Activated effector memory CD4-positive, alpha-beta T cell treated with anti-CD3 and anti-CD28 coated beads, Interleukin-2, amount 50 U/mL, for 16 hours (primary cell): Measurements from ENCODE around the gene TMEM182.

ENCODE experiments used
- DNase-seq: peaks from one replicate; pipeline ENCODE4 v3.0.0-alpha.2; 2020

TMEM182 gene, protein sequence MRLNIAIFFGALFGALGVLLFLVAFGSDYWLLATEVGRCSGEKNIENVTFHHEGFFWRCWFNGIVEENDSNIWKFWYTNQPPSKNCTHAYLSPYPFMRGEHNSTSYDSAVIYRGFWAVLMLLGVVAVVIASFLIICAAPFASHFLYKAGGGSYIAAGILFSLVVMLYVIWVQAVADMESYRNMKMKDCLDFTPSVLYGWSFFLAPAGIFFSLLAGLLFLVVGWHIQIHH

DNA sequence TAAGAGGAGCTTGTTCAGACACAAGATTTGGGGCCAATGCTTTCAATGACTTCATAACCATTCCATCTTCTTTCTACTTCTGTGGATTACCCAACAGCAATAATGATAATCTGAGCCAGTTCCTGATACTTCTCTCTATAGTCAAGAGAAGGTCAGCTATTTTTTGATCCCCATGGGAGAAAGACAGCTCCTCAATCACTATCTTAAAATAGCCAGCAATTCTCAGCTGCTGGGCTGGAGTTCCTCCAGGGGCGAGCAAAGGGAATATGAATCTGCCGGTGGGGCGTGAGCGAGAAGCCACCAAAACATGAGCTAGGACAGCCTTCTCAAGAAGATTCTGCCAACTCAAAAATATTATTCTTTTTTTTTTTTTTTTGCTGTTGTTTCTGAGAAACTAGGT, at the start of gene TMEM182:
Gene TMEM182, plus strand, starts transcription at position 269 of the 400 bp plus-strand sequence. CDS start 187 bp downstream, outside the sequence.
- DNase-seq: no peak

DNA sequence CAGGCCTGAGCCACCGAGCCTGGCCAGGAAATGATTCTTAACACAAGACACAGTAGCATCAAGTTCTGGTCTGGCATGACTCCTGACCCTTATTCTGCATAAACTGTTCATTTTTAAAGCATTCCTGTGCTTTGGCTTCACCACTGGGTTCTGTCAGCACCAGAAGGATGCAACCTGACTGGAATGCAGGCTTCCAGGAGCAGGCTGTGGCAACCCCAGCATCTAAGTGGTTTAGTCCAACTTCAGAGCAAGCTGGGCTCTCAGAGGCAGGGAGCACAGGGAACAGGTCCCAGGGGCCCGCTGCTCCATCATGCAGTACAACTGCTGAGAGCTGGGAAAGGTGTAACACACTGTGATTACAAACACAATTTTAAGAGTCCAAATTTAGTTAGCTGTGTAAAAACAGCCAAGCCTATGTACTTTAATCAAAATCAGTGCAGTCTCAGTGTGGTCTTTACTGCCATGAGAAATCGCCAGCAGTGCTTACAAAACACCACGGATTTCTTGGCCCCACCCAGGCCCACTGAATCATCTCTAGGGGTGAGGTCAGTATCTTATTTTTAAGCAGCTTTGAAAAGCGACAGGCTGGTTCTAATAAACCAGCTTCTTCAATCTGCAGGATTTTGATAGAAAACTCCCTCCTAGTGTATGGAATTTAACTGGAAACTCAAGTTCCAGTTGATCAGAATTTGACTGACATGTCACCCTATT, 44.4 kb upstream of the TMEM182 start:
- no peak for DNase-seq

DNA sequence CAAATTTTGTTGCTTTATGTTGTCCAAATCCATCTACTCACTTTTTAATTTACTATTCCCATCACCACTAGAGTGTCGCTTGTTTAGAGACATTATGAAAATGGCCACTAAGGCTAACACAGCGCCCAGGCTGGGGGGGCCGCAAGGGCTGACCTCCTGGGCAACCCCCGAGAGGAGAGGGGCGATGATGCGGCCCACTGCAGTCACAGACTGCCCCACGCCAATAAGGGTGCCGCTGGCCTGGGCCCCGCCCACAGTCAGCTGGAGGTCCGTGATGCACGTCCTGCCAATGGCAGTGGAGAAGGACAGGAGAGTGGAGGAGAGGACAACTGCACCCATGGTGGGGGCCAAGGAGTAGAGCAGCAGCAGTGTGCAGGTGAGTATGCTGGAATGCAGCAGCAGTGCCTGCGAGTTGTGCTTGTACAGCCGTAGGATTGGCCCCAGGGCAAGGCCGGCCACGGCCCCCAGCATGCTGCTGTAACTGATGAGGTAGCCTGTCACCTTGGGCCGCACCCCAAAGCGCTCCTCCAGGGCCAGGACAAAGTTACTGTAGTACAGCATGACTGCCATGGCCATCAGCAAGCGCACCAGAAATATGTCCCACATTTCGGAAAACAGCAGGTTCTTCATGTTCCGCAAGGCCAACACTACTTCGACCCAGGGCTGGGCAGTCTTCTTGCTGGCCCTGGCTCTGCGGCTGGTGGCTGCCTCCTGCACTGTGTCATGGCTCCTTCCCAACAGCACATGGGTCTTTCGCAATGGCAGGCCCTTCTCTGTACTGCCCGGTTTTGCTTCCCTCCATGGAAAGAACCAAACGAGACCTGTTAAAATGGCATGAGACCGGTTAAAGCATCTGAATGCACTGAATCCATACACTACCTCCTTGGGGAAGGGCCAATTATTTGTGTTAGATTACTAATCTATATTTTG, 43.2 kb upstream of the TMEM182 start:
- no peak for DNase-seq

DNA sequence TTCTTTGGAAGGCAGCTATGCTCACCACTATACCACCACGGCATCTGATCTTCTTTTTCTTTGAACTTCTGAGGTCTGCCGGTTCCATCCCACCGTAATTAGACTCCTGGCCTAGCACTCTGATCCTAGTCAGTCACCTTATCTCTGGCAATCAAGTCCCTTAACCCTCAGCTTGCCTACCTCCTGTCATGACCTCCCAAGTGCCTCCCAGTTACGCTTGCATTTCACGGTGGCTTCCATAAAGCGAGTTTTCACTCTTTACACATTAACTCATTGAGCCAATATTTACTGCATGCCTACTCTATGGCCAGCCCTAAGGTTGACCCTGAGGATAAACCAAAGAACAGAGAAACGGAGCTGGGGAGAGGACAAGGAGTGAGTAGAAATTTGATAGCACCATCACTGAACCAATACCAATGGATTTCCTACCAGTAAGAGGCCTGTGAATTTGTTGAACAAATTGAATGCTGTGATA, 37.8 kb upstream of the TMEM182 start:
- DNase-seq: no peak

DNA sequence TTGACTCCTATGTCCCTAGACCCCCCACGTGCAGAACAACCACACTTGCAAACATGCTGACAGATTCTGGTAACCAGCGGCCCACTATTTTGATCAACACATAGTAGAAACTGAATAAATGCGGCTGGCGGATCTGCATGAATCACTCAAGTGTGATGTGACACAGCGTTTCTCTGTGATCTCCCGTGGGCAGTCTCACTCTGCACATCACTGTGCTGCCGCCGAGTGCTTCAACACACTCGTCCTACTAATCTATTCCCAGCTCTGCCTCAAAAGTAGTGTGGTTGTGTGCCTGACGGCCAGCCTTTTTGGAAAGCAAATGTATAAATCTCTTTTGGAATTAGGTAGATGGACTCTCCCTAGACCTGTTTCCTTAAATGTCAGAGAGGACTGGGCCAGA, 37.3 kb upstream of the TMEM182 start:
- no peak for DNase-seq

DNA sequence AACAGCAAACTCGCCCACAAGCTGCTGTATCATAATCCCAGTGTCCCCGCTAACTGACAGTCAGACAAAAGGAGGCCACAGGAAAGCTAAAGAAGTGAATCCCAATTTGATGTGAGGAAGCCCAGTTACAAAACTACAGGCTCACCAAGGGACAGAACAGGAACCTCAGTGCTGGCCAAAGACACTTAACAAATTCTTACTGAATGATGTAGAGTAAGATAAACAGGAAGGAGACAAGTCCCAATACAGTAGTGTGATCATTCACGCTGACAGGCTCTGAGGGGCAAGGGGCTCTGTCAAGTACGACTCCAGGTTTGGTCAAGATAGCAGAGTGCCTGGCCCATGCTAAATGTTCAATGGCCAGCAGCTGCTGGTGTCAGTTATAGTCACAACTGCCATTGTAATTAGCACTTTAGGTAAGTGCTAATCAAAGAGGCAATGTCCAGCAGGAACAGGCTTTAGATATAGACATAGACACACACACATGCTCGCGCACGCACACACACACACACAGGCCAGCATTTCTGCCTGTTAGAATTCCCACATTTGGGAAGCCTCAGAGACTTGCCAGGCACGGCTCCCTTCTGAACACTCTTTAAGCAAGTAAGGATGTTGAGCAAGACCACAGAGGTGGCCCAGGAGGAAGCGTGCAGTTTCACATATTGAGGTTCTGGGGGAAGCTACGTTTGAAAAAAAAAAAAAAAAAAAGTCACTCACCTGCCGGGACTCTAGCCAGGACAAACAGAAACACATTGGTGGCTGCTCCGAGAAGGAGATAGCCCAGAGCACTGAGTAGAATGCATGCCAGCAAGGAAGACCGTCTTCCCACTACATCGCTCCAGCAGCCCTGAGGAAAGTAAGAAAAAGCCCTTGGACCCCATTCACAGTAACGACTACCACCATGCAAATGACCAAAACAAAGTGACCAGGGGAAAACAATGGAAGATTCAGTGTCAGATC, 35.4 kb upstream of the TMEM182 start:
- no peak for DNase-seq

DNA sequence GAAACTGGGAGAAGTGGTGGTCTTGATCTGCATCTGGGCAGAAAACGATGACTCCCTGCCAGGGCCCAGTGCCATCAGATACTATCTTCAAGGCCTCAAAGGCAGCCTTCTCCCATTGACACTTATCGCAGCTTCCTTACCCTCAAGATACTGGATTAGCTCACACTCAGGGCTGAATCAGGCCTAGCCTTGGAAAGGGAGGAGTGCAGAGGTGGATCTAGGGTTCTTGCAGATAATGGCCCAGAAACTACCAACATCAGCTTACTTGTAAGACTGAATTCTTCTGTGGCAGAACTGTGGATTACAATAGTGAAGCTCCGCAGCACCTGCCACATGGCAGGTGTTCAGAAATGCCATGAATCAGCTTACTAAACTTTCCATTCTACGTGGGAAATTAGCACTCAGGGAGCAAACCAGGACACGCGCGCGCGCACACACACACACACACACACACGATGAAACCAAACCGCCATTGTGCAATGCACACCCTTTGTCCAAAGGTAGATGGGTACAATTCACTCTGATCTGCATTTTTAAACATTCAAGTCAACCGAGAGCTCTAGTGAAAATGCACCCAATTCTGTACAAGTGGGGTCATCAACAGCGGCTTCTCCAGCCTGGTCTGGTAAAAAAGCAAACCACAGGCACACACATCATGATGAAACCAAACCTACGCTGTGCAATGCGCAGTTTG, 26.3 kb upstream of the TMEM182 start:
- DNase-seq: no peak

DNA sequence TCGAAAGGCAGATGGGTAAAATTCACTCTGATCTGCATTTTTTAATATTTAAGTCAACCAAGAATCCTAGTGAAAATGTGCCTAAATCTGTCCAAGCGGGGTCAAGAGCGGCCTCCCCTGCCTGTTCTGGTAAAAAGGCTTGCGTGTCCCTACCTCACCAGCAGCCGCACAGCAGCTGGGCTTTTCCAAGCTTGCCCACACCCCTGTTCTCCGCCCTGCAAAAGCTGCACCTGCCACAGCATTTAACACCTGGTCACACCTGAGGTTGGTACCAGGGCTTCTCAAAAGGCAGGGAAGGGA, 25.8 kb upstream of the TMEM182 start:
- no peak for DNase-seq

DNA sequence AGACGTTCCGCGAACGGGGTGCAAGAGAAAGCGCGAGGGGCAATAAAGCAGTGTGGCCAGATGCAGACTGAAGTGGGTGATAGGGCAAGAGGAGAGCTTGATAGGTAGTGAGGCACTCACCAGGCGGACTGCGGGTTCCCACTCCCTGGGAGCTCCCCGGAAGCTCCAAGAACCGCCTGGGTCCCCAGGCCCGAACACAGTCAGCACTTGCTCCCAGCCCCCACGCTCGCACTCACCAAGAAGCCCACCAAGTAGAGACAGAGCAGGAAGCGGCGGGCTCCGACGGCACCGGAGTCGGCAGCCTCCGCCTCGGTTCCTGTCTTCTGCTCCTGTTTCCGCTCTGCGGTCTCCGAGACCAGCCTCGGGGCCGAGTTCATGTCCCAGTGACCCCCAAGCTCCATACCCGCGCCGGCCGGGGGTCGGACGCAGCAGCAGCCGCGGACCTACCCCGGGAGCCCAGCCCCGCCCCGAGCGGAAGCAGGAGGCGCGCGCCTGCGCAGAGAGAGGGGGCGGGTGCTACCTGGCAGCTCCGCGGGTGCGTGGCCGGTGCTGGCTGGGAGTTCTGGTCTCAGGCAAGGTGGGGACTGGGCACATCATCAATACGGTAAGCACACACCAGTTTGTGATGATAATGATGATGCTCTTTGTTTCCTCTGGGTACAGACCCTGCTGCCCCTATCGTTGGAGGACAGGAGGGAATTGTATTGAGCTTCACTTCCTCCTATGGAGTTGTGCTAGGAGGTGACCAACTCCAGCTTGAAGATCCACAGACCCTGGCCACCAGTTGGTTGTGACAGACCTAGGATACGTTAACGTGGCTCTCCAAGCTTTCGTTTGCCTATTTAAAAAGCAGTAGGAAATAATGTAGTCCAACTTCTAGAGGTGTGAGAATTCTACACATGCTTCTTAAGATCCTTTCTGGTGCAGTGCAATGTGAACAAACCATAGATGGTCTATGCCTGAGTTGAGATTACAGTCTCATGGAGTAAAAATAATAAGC, 25.1 kb upstream of the TMEM182 start:
- peak; percentile 95 for DNase-seq

DNA sequence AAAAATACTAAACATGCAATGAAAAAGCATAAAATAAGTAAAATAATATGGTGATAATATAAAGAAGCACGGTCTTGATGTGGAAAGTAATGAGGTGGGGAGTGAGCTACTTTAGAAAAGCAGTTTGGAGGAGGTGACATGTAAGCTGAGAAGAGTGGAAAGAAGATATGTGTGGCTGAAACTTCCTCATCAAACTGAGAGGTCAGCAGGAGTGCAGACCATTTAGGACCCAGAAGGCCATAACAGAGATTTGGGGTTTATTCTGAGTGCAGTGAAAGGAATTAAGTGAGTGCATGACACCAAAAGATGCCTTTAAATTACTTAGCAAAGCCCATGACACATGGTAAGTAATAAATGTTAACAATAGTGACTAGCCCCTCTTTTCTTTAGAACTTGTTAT, 24.4 kb upstream of the TMEM182 start:
- no peak for DNase-seq

DNA sequence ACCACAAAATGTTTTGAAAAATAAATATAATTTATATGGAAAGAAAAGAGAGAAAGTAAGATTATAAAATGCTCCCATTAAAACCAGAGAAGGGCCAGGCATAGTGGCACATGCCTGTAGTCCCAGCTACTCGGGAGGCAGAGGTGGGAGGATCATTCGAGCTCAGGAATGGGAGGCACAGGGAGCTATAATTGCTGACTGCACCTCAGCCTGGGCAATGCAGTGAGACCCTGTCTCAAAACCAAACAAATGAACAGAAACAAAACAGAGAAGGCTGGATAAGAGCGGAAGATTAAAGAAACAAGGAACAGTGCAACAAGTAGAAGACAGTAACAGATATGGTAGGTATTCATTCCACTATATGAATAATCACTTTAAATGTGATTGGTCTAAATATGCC, 18.6 kb upstream of the TMEM182 start:
- no peak for DNase-seq

DNA sequence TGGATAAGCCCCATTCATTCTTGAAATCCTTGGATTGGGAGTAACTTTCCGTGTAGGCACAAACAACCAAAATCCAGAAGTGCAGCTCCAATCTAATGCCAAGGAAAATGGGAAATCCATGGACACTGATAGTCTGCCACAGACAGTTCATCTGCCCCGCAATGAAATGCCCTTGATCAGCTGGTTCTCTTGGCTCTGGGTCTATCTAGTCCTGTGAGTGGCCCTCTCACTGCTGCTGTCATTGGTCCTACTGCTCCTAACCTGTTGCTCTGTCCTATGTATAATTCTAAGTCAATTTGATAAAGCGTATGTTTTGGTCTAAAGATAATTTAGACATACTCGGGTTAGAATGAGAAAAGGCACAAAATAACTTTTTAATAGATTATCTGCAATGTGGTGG, 13.7 kb upstream of the TMEM182 start:
- DNase-seq: no peak

DNA sequence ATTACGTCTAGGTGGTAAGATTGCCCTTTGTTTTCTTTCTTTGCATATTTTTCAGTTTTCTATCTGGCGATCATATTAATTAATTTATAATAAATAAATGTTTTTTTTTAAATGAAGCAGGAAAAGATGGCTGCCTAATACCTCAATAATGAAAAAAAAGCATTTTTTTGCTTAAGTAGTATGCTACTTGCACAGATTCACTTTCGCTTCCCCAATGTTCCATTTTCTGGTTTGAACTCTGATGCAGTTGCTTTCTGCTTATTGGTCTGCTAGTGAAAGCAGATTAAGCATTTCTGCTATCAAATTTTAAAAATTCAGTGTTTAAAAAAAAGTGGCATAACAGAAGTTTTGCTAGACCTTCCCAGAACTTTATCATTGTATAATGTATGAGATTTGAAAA, 11.9 kb upstream of the TMEM182 start:
- DNase-seq: no peak

DNA sequence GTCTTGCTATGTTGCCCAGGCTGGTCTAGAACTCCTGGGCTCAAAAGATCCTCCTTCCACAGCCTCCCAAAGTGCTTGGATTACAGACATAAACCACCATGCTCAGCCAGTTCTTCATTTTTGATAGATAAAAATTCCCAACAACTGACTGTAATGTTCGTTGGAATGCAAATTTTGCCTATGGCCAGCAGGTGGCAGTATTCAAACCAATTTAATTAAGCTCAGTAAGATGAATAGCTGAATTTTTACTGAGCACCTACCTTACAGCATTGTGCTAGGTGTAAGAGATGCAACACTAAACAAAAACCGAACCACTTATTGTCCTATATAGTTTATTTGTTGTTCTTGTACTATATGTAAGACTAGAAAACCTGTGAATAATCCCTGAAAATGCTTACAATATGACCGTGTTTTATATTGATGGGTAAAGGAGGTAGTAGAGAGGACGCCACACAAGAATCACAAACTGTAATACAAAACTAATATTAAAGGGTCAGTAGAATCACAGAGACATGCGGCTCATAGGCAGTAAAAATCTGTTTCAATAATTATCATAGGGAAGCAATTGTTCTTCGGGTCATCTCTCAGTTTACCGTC, 8.2 kb upstream of the TMEM182 start:
- peak; percentile 68 for DNase-seq

DNA sequence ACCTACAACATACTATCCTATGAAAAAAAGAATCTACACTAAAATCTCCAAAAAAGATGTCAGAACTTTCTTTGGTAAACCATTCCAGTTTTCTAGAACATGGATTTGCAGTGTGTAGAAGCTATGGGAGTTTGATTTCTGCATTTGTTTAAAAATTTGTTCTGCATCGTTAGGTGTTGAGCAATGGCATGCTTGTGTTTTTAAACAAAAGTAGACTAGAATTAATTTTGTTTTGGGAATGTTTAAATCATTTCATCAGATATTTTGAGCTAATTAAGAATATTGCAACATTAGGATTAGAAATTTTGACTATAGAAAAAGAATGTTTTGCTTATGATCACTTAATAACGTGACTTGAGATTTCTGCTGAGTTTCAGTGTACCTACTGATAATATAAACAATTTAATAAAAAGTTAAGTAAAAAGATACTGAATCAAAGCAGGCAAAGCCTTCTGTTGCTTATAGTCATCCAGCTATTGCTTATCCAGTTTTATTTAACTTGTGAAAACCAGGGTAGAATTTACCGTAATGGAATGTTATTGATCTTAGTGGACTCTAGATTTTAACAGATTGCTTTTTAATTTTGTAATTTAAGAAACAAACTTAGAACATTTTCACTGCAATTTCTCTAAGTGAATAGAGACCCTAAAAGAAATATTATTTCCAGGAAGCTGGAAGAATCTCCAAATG, 7.2 kb upstream of the TMEM182 start:
- DNase-seq: no peak

DNA sequence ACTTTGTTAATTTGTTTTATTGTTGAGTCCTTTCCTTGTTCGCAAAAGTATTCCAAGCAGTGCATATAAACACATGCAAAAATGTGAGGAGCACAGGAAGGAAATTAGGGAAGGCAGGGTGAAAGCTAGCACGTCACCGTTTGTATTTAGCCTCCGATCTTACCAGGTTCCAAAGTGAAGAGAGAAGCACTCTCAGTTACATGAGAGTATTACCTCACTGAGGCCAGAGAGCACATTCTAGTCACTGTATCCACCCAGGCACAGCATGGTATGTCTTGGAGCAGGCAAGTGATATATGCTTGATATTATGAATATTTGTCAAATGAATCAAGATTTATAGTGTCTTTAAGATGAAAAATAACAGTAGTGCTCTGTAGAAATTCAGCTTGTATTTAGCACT, 6.5 kb upstream of the TMEM182 start:
- no peak for DNase-seq

DNA sequence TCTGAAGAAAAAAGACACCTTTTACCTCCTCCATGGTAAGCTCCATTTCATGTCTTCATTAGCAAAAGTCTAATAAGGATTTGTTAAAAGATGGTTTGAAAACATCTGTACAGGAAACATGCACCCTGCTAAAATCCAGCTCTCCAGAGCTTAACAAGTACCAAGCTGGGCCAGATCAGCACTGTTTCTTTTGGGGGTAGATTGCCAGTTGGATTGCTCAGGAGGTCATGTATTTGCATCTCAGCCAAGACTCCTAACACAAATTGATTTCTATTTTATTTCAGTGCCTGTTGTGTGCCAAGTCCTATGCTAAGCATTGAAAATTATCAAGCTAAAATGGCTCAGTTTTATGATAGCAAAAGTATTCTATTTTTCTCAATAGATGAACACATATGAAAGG, 3.4 kb upstream of the TMEM182 start:
- DNase-seq: no peak

DNA sequence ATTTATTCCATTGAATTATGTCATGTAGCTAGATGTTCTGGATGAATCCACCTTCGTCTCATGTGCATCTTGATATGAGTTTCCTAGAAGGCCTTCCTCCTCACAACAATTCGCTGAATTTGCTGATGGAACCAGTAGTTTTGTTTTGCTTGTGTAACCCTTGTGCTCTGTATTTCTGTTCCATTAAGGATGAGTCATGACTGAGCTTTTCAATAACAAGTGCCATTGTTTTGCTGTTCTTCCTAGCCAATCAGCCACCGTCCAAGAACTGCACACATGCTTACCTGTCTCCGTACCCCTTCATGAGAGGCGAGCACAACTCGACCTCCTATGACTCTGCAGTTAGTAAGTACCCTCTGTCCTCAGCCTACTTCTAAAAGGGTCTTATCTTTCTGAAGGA, 2.3 kb downstream of the TMEM182 start:
- no peak for DNase-seq

DNA sequence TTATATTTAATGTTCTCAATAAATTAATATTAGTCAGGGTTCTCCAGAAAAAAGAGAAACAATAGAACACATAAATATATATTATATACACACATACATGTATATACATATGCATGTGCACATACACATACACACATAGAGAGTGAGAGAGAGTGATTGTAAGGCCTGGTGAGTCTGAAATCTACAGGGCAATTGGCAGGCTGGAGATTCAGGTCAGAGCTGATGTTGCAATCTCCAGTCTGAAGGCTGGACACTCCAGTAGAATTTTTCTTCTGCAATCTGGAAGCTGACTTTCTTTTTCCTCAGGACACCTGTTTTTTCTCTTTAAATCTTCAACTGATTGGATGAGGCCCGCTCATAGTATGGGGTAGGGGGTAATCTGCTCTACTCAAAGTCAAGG, 3.2 kb downstream of the TMEM182 start:
- no peak for DNase-seq

DNA sequence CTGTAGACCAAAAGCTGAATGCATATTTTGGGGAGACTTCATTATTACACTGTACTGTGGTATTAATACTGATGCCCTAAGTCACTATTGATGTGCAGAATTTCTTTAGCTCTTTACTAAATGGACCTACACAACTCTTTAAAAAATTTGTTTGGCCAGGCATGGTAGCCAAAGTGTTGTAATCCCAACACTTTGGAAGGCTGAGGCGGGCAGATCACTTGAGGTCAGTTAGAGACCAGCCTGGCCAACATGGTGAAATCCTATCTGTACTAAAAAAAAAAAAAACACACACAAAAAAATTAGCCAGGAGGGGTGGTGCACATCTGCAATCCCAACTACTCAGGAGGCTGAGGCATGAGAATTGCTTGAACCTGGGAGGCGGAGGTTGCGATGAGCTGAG, 6.4 kb downstream of the TMEM182 start:
- no peak for DNase-seq
